Mucosa of rectum (tissue), 2 donors: ENCODE results near the gene ANTXR2.

Experiments used
- H3K27ac ChIP-seq, 2 donors: one replicate each; pipeline ENCODE4 v1.7.0; 2013; ENCODE audit warnings: inconsistent platforms in 2 of 2, low read depth in 2 of 2, low read length in 2 of 2
- H3K27me3 ChIP-seq, 2 donors: one replicate each; pipeline ENCODE4 v1.7.0; 2013; ENCODE audit warnings: low read length in 2 of 2; ENCODE audit not compliant: control insufficient read depth in 2 of 2, insufficient read depth in 2 of 2
- H3K36me3 ChIP-seq, 2 donors: one replicate each; pipeline ENCODE4 v1.7.0; 2013; ENCODE audit warnings: low read length in 2 of 2; ENCODE audit not compliant: control insufficient read depth in 2 of 2, insufficient read depth in 2 of 2
- H3K4me1 ChIP-seq, 2 donors: one replicate each; pipeline ENCODE4 v1.7.0; 2013; ENCODE audit warnings: low read length in 2 of 2, mild to moderate bottlenecking in 1 of 2; ENCODE audit not compliant: control insufficient read depth in 2 of 2, insufficient read depth in 2 of 2
- H3K4me3 ChIP-seq, 2 donors: one replicate each; pipeline ENCODE4 v1.7.0; 2013; ENCODE audit warnings: low read length in 2 of 2
- H3K9ac ChIP-seq, 2 donors: one replicate each; pipeline ENCODE4 v1.7.0; 2013; ENCODE audit warnings: low read length in 2 of 2, low read depth in 1 of 2, mild to moderate bottlenecking in 1 of 2
- H3K9me3 ChIP-seq, 2 donors: one replicate each; pipeline ENCODE4 v1.7.0; 2013; ENCODE audit warnings: low read length in 2 of 2; ENCODE audit not compliant: control insufficient read depth in 2 of 2
- donor health status: healthy.
- donor health status: Normal muscosa, but diverticular disease.

The ANTXR2 gene

DNA sequence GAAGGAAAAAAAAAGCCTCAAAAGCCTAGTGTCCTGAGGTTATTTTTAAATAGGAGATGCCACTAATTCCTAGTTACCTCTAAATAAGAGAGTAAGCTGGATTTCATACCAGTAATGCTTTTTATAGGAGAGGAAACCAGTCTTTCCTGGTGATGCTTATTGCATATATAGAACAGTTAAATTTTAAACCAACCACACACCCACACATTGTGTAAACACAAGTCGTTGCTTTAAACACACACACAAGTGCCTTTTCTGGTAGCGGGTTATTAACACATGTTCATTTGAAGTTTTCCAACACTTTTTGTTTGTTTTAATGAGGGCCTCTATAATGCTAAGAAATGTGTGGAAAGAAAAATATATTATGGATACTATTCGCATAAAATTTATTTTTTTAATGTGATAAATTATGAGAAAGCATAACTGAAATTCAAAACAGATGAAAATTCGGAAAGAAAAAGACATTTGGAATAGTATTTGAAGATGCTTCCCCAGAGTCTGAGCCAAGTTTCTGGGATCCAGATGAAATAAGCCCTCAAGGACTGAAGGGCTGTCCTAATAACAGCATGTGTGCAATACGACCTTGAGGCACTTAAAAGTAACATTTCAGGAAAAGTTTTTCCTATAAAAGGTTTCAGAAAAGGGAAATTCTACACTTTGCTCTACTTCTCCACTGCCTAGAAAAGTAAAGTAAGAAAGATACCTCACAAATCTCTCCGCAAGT, 2.0 kb downstream of the ANTXR2 start:
- Histone ChIP-seq H3K27ac (peak overlapping the region; percentile 93 to 97), H3K9ac (peak overlapping the region; percentile 79 to 95), H3K4me3 (peak overlapping the region; percentile 82 to 92)

GRCh38 chr4:80069837-80070731, 2.9 kb downstream of the ANTXR2 start:
- Histone ChIP-seq H3K4me1 (peaks cover 19 to 28% of the 10 kb centered on the region in 2 donors), H3K27me3 (no peaks in the 10 kb centered on the region), H3K36me3 (peaks cover 13% of the 10 kb centered on the region in 2 donors), H3K9me3 (no peaks in the 10 kb centered on the region), H3K4me3 (peak overlapping the region; percentile 49 to 82), H3K27ac (peak overlapping the region; percentile 54 to 74), H3K9ac (peak overlapping the region in 1 of 2 donors; percentile 9)

More for the DNA sequence above, 2.0 kb downstream of the ANTXR2 start:
- Histone ChIP-seq H3K9me3 (no peaks in the 10 kb centered on the region), H3K27me3 (no peaks in the 10 kb centered on the region), H3K4me1 (peaks cover 19 to 28% of the 10 kb centered on the region in 2 donors), H3K36me3 (peaks cover 7 to 13% of the 10 kb centered on the region in 2 donors)

GRCh38 chr4:80069108-80069836, 3.8 kb downstream of the ANTXR2 start:
- no peaks in the 10 kb centered on the region for H3K27me3 ChIP-seq
- H3K27ac ChIP-seq: peak overlapping the region in 1 of 2 donors; percentile 30
- H3K4me1 ChIP-seq: peaks cover 19 to 28% of the 10 kb centered on the region in 2 donors
- no peak overlapping the region for H3K9ac ChIP-seq
- peaks cover 16 to 19% of the 10 kb centered on the region in 2 donors for H3K36me3 ChIP-seq
- H3K4me3 ChIP-seq: peak overlapping the region in 1 of 2 donors; percentile 3
- no peaks in the 10 kb centered on the region for H3K9me3 ChIP-seq

GRCh38 chr4:80065601-80066000, 7.4 kb downstream of the ANTXR2 start:
- Histone ChIP-seq H3K4me1 (peaks cover 9 to 14% of the 10 kb centered on the region in 2 donors), H3K27ac (no peak overlapping the region), H3K36me3 (peaks cover 29 to 32% of the 10 kb centered on the region in 2 donors)

GRCh38 chr4:80062527-80062926, 10.5 kb downstream of the ANTXR2 start:
- no peak overlapping the region for H3K4me3 ChIP-seq
- H3K27me3 ChIP-seq: no peaks in the 10 kb centered on the region
- no peaks in the 10 kb centered on the region for H3K9me3 ChIP-seq
- H3K36me3 ChIP-seq: peaks cover 30 to 33% of the 10 kb centered on the region in 2 donors
- H3K27ac ChIP-seq: no peak overlapping the region
- H3K9ac ChIP-seq: no peak overlapping the region
- peaks cover 0 to 3% of the 10 kb centered on the region in 2 donors for H3K4me1 ChIP-seq

More at GRCh38 chr4:80065601-80066000, 7.4 kb downstream of the ANTXR2 start:
- H3K9ac ChIP-seq: no peak overlapping the region
- H3K9me3 ChIP-seq: no peaks in the 10 kb centered on the region
- H3K4me3 ChIP-seq: no peak overlapping the region
- H3K27me3 ChIP-seq: no peaks in the 10 kb centered on the region

DNA sequence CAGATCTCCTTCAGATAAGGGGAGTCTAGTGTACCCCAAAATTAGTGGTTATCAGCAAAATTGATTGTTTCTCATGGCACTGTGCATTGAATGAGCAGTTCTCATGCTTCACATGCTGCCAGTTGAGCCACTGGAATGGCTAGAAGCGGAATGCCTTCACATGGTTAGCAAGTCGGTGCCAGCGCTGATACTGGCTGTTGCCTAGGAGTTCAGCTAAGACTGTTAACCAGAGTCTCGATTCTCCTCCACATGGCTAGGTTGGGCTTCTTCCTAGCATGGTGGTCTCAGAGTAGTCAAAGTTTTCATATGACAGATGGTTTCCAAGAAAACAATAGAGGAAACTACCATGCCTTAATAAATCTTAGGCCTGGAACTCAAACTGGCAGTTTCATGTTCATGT, 12.2 kb downstream of the ANTXR2 start:
- peaks cover 0 to 3% of the 10 kb centered on the region in 2 donors for H3K4me1 ChIP-seq
- no peaks in the 10 kb centered on the region for H3K9me3 ChIP-seq
- no peak overlapping the region for H3K27ac ChIP-seq
- H3K4me3 ChIP-seq: no peak overlapping the region
- no peak overlapping the region for H3K9ac ChIP-seq
- H3K27me3 ChIP-seq: no peaks in the 10 kb centered on the region
- H3K36me3 ChIP-seq: peaks cover 21 to 36% of the 10 kb centered on the region in 2 donors

DNA sequence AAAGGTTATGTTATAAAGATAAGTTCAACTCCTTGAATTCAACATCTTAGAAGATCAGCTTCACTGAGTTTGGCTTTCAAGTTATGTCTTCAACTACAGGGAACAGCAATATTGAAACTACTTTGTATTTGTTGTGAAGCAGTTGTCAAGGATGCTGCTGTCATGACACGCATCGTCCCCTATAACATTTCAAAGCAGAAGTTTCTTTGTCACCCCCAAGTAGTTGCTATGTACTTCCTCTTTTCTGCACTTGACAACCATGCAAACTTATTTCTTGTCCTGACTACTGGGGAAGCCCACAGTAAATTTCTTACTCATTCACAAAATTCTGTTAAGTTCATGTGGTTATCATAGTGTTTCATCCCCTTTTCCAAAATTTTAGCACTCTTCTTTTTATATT, 14.3 kb downstream of the ANTXR2 start:
- Histone ChIP-seq H3K4me1 (peaks cover 0 to 3% of the 10 kb centered on the region in 2 donors), H3K9me3 (no peaks in the 10 kb centered on the region), H3K9ac (no peak overlapping the region), H3K4me3 (peak overlapping the region in 1 of 2 donors; percentile 14), H3K27me3 (no peaks in the 10 kb centered on the region), H3K27ac (peak overlapping the region in 1 of 2 donors; percentile 21), H3K36me3 (peaks cover 26 to 40% of the 10 kb centered on the region in 2 donors)

DNA sequence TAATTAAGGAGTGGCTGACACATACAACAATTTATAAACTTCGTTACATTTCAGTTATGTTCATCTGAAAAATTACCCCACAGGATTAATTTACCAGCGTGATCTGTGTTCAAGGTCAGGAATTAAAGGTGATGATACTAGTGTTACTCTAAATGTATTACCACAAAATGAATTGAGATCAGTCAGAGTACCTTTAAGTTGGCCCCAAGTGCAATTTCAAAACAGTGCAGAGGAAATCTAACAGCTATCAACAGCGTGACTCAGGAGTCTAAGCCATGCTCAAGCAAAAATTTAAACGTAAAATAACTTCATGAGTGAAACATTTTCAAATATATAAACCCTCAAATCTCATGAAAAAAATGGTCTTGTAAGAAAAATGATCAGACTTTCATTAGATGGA, 18.7 kb downstream of the ANTXR2 start:
- Histone ChIP-seq H3K9me3 (no peaks in the 10 kb centered on the region), H3K4me3 (no peak overlapping the region), H3K36me3 (peaks cover 27 to 58% of the 10 kb centered on the region in 2 donors), H3K9ac (no peak overlapping the region), H3K4me1 (peaks cover 0 to 3% of the 10 kb centered on the region in 2 donors), H3K27me3 (no peaks in the 10 kb centered on the region), H3K27ac (no peak overlapping the region)

DNA sequence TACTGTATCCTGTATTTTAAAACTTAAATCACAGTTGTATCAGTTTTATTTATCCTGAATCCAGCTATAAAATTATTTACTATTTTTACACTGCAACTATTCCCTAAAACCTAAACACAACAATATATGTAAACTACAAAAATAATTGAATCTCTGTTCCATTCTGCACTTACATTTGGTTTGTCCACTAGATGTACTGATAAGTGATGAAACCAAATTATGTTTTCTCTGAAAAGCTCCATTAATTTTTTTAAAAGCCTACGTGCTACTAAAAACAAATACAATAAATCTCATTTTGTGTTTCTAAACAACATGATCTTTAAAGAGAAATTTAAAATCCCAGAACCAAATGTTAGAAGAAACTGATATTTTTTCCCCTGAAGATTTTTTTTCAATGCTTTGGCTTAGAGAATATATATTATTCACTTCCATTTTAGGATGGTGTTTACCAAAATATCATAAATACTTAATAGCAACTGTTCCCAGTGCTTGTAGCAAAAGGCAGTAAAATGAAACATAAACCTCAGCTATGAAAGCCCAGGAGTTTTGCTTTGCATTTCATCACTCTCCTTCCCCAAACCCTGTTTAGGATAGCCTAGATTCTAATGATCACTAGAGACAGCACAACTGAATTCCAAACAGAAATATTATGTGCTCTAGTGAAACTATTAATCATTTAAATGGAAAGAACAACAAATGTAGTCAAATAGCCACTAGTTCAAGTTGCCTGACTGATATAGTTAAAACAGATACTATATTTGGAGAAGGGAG, 19.7 kb downstream of the ANTXR2 start:
- Histone ChIP-seq H3K9ac (no peak overlapping the region), H3K27ac (no peak overlapping the region), H3K9me3 (no peaks in the 10 kb centered on the region), H3K4me3 (no peak overlapping the region), H3K27me3 (no peaks in the 10 kb centered on the region), H3K4me1 (peaks cover 0 to 3% of the 10 kb centered on the region in 2 donors), H3K36me3 (peaks cover 27 to 59% of the 10 kb centered on the region in 2 donors)
